Stimulated activated CD4-positive, alpha-beta T cell treated with anti-CD3 and anti-CD28 coated beads, Interleukin-12 subunit alpha, Interleukin-12 subunit beta, amount 100 ng/mL, for 4 hours (primary cell): Measurements from ENCODE around the gene MSI2.
"Not testable (repeated sequence)": the region's sequence is repeated elsewhere in the genome, so short reads cannot be mapped to it uniquely, and the experiment has no call there.

Experiments
- DNase-seq: peaks from one replicate; pipeline ENCODE4 v3.0.0-alpha.2; 2020

The MSI2 gene

DNA sequence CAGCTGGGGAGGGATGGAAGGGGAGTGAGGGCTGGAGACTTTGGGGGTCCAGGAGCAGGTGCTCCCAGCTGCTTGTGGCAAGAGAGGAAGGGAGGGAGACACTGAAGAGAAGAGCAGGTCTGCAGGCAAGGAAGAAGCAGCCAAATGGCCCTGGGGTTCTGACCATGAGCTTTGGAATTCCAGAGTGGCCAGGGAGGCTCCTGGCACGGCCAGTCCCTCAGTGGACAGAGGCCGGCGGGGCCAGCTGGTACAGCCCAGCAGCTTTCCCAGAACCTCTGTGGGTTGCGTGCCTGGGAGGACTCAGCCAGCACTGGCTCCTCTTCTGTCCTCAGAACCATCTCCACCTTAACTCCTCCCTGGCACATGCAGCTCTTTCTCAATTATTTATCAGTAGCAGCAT is 233.0 kb downstream of the MSI2 start:
- no peak for DNase-seq

DNA sequence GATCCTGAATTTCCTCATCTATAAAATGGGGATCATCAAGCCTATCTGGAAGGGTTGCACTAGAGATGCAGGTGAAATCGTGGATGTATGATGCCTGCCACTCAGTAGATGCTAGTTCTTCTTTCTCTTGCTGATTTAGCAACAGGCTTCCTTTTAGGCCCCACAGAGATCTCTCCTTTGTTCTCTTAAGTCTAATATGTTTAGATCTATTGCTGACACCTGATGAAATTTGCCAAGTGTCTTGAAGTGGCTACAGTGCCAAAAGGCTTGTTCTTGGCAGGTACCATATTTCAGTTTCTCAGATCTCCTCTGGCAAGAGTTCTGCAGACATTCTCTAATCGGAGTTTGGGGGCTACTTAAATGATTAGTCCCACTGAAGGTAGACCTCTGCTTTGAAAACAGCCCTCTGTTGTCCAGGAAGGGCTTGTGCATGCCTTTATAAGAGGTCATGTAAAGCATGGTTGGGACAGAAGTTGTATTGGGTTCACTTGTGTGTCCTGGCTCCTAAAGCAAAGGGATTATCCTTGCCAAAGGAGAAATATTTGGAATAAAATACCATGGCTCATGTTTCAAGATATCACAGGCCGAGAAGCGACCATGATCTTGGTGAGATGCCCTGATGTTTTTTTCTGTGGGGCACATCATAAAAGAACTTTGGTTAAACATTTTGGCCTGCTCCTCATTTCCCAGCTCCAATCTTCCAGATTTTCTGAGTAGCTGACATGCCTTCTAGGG is 234.0 kb downstream of the MSI2 start:
- no peak for DNase-seq

DNA sequence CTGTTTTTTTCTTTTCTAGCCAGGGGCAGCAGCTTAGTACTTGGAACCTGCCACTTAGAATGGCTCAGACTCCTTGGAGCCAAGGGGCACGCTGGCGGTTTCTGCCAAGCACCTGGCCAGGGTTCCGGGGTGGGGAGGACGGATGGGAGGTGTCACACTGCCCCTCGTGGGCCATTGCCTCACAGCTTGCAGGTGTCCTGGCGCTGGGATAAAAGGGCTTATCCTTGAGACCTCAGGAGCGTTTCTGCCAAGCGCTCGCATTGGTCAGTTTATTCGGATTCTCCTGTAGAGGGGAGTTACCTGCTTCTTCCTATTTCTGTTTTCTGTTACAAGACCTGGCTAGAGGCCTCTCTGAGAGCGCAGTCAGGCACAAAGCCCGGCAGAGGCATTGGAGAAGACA is 234.6 kb downstream of the MSI2 start:
- DNase-seq: no peak

DNA sequence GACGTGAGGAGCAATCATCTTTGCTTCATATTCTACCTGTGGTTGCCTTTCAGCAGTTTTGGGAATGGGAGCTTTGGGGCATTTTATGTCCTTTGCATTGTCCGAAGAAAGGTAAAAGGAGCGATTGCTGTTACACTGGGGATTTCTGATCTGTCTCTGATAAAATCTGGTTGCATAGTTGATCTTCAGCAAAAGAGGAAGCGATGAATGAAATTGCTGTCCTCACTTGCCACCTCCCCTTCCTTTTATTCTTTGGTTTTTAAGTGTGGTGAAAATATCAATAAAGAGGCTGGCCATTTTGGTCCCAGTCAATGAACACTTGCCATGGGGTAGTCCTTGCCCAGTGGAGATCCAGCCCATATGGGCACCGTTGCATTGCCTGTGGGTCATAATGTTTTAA is 236.8 kb downstream of the MSI2 start:
- DNase-seq: no peak

DNA sequence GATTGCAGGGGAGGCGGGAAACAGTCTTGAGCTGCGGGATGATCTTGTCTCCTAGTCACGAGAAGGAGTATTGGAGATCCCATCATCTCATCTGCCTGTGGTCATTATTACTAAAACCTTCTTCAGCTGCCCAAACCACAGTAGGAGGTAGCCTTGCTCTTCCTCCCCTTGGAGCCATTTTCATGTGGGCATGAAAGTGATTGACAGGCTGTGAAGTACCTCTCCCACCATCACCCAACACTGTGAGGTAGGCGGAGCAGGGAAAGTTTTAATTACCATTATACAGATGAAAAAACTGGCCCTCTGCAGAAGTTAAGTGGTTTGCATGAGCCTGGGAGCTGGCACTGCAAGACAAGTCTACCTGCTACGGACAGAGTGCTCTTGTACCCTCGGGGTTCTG is 237.3 kb downstream of the MSI2 start:
- DNase-seq: no peak

DNA sequence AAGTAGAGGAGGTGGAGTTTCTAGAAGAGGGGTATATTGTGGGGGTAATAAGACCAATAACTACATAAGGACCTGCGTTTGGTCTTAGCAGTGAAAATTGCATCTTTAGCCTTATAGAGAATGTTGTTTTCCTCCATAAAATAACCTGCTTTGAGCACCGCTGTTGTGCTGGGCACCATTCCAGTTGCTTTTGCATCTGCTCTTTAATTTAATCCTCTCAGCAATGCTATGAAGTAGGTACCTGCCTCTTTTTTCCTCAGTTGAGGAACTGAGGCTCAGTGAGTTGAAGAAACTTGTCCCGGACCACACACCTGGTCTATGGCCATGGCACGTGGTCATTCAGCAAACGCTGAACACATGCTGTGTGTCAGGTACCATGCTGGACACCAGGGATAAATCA is 238.1 kb downstream of the MSI2 start:
- DNase-seq: no peak

DNA sequence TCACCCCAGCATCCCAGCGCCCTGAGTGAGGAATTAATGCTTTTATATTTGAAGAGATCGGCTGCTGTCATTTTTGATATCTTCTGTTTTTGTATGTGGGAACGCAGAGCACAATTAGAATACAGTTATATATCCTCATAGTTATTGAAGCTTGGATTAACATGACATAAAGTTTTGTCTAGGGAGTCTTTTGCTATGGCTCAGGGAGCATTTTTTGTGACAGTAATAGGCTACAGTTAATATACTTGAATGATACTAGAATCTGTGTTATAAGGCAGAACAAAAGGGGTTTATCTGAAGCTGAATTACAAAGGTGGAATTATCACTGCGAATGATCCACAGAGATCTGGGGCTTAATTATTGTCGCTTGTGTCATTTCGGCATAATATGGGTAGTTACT is 239.4 kb downstream of the MSI2 start:
- DNase-seq: no peak

DNA sequence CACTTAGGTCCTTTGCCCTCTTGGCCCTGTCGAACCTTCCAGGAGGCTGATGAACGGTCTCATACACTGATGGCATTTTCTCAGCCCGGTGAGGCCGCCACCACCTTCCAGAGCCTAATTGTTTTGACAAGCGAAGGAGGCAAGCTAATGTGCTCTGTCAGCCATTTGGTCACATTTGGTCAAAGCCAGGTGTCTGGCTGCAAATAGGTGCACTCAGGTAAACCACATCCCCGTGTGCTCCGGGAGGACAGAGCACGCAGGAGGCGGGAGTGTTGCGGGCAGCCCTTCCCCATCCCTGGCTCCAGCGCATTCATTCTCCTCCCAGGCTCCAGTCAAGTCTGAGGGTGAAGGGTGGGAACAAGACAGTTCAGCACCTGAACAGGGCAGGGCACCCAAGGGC is 240.1 kb downstream of the MSI2 start:
- DNase-seq: no peak

DNA sequence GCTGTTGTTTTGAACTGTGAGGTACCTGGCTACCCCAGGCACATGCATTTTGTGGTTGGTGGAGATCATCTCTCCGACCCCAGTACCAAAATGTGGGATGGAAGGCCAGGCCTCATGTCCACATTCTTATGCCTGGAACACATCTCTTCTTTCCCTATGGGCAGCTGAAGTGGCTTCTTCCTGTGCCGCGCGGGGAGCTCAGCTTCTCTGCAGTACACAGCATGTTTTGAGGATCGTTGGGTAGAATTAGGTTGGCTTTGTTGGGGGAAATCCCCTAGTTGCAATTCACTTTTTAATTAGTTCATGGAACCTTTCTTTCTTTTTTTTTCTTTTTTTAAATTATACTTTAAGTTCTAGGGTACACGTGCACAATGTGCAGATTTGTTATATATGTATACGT is 242.1 kb downstream of the MSI2 start:
- no peak for DNase-seq

DNA sequence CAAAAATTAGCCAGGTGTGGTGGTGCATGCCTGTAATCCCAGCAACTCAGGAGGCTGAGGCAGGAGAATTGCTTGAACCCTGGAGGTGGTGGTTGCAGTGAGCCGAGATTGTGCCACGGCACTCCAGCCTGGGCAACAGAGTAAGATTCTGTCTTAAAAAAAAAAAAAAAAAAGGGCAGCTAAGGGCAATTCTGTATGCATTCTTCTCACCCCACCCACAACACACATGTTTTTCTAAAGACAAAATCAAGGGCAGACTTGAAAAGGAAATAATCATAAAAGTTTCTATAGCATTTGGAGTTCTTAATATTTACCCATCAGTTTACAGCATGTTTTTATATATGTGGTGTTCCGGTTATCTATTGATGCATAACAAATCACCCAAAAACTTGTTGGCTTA is 242.9 kb downstream of the MSI2 start:
- not testable (repeated sequence) for DNase-seq

DNA sequence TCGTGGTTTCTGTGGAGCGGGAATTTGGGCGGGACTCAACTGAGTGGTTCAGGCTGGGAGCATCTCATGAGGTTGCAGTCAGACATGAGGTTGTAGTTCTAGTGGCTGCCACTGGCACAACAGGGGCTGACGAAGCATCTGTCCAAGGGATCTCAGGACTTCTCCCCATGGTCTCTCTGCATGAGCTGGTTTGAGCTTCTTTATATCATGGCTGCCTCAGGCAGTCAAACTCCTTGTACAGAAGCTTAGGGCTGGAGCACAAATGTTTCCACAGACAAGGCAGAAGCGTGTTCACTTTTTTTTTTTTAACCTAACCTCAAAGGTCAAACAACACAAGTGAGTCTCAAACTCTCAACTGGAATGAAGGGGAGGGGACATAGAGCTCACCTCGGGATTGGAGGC is 243.3 kb downstream of the MSI2 start:
- no peak for DNase-seq

DNA sequence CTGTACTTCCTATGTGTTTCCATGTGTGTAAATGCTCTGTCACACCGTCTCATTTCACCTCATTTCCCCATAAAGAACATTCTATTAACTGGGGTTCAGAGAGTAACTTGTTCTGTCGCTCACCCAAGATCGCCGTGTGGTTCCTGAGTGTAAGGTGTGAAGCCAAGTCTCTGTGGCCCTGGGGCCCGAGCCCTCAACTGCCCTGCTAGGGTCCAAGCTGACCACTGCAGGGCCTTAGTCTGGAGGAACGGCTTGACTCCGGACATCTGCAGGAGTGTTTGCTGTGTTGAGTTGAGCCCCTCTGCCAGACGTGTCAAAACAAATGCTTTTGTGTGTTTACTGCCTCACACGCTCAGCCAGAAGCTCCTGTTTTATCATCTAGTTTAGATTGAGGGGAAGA is 244.7 kb downstream of the MSI2 start:
- no peak for DNase-seq

DNA sequence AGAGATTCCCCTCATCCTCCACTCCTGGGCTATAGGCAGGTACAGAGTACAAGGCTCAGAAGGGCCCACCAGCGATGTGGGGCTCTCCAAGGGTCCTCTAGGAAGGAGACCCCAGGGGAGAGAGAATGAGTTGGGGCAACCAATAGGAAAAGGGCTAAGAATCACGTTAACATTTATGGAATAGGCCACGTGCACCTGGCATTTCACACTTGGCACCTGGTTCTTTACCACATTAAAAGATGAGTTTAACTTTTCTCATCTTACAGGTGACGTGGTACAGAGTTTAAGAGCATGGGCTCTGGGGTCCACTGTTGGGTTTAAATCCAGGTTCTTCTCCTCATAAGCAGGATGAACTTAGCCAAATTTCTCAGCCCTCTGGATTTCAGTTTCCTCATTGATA is 245.7 kb downstream of the MSI2 start:
- no peak for DNase-seq

DNA sequence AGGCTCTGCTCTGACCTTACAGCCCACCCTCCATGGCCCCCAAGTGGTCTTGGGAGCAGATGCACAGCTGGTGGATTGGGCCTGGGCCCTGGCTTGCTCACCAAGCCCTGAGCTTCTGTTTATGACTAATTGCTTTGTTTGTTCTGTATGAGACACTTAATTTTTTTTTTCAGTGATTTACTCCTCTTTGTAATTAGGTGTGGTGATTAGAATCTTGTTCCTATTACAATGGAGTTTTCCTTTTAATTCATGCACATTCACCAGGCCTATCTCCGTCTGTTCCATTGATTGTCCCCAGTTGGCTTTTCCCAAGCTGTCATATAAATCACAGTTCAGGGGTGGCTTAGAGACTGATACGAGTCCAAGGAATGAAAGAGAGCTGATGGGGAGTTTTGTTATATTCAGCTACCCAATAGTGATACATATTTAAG is 246.5 kb downstream of the MSI2 start:
- DNase-seq: no peak

DNA sequence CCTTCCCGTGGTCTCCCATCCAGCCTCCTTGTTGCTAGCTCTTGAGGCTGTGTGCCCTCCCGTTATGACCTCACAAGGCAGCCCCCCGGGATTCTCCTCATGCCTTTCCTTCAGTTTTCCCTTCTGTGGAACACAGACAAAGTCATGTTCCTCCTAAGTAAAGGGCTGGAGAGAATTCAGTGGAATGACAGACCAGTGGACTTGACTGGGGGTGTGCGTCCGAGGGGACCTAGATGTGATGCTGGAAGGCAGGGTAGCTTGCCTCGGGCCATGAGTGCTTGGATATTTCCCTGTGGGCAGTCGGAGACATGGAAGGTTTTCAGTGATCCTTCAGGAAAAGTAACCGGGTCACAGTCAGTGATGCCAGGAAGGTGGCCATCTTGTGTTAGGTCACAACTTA is 247.9 kb downstream of the MSI2 start:
- DNase-seq: no peak

DNA sequence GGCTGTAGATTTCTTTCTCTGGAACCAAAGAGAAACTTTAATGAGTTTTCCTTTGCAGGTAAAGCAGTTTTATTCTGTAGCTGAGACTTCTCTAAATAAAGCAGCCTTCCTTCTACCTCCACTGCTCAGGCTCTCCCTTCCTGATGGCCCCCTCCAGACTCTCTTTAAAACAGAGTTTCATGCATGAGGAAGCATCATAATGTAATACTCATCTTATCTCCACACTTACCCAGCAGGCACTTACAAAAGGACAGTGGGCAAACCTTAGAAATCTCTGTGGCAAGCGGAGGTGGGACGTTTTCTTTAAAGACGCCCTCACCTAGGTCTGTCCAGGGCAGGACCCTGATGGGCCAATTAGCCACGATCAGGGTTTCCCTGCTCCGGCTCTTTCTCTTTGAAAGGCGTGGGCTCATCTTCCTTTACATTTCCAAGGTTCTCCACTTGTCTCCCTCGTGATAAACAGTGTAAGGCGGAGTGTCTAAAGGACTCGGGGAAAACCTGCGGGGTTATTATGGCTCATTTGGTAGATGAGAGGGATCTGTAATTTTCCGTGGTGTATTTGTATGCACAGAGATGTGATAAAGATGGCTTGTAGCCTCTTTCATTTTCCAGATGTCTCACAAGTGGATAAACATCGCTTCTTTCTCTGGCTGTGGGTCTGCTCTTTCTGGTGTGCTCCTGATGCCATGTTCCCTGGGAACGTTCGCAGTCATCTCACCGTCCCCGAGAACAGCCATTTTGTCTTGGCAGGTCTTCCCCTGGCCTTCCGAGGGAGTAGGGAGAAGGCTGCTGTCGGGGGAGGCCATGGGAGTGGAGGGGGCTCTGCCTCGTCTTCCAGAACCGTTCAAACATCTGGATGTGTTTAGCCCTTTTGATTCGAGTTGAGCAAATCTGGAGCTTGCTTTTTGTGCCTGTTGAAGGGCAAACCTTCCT is 249.8 kb downstream of the MSI2 start:
- DNase-seq: no peak

DNA sequence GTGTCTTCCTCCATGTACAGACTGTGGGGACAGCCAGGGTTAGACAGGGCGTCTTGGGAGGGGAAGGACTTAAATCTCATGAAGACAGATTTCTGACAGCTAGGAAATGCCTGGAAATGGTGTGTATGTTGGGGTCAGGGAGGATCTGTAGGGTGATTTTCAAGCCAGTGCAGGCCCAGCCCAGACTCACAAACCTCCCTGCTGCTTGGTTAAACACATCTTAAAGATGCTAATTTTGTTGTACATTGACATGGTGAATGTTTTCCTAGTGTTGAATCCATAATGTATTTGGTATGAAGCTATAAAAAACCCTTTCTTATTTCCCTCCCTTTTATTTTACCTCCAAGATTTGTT is 250.4 kb downstream of the MSI2 start:
- DNase-seq: no peak

DNA sequence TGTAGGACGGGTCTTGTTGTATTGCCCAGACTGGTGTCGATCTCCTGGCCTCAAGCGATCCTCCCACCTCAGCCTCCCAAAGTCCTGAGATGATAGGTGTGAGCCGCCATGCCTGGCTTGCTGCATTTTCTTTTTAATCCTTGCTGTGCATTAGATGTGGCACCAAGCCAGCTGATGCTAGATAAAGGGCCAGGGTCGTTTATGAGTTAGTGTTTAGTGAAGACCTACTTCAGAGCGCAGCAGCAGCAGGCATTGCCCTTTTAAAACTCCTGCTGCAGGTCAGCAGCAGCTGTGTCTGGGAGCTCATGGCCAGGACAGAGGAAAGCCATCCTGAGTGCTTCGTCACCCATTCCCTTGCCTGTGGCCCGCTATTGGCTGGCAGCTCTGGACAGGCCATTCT is 251.5 kb downstream of the MSI2 start:
- DNase-seq: no peak

DNA sequence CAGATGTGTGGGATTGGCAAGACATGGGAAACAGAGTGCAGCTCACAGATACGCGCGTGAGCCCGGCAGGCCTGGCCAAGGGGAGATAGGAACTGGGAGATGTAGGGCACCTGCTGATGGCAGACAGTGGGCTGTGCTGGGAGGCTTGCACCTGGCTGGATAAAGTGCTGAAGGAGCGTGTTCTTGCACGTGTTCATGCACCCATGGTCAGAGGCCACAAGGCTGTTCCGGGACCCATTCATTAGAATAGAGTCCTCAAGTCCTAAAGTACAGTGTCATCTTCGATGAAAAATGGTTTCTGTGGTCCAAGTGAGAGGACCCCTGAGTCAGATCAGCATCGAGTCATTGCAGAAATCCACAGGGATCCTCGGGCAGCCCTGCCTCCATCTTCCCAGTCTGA is 252.3 kb downstream of the MSI2 start:
- DNase-seq: no peak

DNA sequence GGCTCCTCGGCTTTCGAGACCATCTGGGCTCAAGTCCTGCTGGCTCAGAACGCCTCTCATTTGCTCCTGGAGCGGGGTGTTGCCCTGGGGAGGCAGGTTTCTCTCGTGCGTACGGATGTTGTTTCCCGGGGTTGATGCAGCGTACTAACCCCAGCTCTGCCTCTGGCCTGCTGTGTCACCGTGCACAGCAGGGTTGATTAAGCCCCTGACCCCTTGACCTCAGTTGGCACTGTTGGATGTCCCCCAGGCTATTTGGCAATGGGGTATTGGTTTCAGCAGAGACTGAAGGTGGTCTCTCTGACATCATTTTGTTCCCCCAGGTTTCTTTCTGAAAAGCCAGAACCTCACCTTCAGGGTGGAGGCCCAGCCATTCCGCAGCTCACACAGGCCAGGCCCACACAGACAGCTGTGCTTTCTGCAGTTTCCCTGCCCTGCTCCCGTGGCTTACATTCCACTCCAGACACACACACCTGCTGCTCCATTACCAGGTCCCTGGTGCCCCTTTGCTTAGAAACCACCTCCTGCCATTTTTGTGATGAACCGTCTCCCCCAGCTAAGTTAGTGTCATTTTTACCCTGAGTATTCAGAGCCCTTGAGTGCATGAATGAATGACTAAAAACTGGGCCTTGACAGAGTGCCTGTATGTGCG is 255.3 kb downstream of the MSI2 start:
- DNase-seq: no peak

DNA sequence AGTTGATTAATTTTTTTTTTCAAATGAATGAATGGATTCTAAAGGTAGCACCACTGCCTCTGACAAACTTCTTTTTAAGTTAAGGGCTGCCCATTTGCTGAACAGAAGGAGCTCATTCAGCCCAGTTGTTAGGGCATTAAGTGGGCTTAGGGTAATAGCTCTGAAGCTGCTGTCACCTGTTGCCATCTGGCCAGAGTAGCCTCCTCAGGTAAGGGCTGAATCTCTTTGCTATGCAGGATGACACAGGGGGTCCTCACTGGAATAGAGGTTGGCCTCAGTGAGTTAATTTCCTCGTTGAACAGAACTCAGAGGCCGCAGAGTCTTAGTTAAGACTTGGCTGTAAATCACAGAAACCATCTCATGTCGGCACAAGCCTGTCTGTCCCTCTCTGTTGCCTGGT is 255.9 kb downstream of the MSI2 start:
- DNase-seq: no peak

DNA sequence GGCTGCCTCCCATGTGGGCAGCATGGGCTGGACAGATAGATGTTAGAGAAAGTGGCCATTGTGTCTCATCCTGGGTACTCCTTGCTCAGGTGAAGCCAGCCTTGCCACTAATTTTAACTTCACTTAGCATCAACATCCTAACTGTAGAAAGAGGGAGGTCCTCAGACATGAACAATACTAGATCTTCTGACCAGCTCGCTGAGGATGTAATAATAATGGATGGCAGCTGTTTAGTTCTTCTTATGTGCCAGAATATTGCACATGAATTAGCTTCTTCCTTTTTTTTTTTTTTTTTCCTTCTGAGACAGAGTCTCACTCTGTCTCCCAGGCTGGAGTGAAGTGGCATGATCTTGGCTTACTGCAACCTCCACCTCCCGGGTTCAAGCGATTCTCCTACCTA is 256.4 kb downstream of the MSI2 start:
- DNase-seq: no peak

DNA sequence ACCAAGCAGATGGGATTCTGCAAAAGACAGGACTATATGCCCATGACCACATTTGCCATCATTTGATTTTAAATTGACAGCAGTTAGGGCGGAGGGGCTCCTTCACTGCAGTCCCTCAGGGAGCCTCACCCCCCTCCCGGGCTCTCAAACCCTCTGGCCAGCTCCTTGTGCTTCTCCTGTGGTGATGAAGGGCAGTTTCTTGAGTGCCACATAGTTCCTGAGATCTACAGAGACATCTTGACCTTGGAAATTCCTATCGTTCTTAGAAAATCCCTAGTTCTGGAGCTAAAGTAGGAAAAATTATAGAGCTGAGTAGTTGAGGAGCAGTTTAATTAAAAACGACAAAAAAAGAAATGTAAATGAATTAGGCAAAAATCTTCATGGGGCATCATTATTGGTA is 257.2 kb downstream of the MSI2 start:
- DNase-seq: no peak

DNA sequence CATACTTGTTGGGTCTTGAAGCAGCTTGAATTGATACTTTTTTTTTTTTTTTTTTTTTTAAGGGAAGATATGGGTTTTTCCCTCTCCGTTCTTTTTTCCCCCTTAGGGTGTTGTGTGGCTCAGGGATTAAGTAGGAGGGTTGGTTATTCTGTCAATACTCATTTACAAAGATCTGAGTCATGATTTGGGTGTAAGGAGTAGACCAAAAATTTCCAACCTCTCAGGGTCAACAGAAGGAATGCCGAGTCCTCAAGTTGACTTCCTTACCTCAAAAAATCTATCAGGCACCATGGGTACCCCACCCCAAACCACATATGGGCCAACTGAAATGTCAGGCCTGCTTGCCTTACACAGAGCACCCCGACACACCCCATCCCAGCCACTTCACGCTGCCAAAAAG is 258.3 kb downstream of the MSI2 start:
- no peak for DNase-seq
